ENCODE results near the gene NDUFA13.

NDUFA13 gene

GRCh38 chr19:19507354-19507753, 8.7 kb upstream of the NDUFA13 start:
- no peak for DNase-seq (ENCODE audit: low read depth in 2 of 2)

GRCh38 chr19:19508217-19508616, 7.8 kb upstream of the NDUFA13 start:
- DNase-seq (ENCODE audit: low read depth in 2 of 2), result no peak

DNA sequence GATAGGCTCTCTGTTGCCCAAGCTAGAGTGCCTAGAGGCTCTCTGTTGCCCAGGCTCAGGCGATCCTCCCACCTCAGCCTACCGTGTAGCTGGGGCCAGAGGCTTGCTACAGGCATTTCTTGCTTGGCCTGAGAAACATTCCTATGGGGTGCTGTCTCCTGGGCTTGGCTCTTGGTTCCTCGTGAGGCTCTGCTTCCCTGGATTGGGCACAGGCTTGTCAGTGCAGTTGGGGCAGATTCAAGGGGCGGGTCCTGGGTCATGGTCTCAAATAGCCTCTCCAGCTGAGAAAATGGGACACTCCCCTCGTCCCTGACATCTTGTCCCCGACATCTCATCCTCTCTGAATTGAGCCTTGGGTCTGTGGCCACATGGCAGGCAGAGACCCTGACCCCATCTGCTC, 5.6 kb upstream of the NDUFA13 start:
- DNase-seq (ENCODE audit: low read depth in 2 of 2), result no peak

- no peak for DNase-seq (ENCODE audit: low read depth in 2 of 2)
Observed at GRCh38 chr19:19513682-19514081, 2.3 kb upstream of the NDUFA13 start.

GRCh38 chr19:19514215-19514657, 1.8 kb upstream of the NDUFA13 start:
- no peak for DNase-seq (ENCODE audit: low read depth in 2 of 2)

DNA sequence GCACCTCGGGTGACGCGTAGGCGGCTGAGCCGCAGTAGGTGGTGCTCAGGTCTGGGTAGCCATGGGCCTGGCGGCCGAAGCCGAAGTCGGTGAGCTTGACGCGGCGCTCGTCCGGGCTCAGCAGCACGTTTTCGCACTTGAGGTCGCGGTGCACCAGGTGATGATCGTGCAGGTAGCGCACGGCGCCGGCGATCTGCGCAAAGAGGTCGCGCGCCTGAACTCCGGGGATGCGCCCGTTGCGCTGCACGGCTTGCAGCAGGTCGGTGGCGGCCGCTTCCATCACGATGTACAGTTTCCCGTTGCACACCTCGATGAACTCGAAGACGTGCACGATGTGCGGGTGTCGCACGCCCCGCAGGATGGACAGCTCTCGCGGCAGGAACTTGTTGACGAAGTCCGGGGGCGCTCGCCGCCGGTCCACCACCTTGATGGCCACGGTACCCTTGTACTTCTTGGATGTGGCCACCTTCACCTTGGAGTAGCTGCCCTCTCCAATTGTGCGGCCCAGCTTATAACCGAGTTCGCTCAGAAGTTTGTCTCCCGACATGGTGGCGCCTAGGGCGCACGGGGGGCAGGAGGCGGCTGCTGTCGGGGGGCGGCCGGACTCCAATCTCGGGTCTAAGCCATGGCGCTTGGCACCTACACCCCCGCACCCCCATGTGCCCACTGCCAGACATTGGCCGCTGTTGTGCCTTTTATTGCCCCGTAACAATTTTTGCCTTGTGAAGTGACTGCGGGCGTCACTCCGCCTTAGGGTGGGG, 964 bp upstream of the NDUFA13 start, which contains the start of gene TSSK6:
TSS of gene TSSK6 (minus strand) at position 668 of the 761 bp plus-strand sequence. CDS start at position 547, 121 bp downstream.
- DNase-seq (ENCODE audit: low read depth in 2 of 2), result no peak

- DNase-seq (ENCODE audit: low read depth in 2 of 2), result no peak
Observed at GRCh38 chr19:19517235-19517619, 1.2 kb downstream of the NDUFA13 start.

GRCh38 chr19:19520989-19521388, 5.0 kb downstream of the NDUFA13 start:
- no peak for DNase-seq (ENCODE audit: low read depth in 2 of 2)

DNA sequence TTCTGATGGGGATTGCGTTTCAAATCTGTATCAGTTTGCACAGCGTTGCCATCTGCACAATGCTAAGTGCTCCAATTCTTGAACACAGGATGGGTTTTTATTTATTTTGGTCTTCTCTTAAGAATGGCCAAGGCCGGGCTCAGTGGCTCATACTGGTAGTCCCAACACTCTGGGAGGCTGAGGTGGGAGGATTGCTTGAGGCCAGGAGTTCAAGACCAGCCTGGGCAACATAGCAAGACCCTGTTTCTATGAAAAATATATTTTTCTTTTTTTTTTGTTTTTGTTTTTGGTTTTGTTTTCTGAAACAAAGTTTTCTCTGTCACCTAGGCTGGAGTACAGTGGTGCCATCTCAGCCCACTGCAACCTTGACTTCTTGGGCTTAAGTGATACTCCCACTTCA, 7.2 kb downstream of the NDUFA13 start:
- no peak for DNase-seq (ENCODE audit: low read depth in 2 of 2)

- DNase-seq (ENCODE audit: low read depth in 2 of 2), result no peak
Observed at GRCh38 chr19:19524053-19524452, 8.0 kb downstream of the NDUFA13 start.

DNA sequence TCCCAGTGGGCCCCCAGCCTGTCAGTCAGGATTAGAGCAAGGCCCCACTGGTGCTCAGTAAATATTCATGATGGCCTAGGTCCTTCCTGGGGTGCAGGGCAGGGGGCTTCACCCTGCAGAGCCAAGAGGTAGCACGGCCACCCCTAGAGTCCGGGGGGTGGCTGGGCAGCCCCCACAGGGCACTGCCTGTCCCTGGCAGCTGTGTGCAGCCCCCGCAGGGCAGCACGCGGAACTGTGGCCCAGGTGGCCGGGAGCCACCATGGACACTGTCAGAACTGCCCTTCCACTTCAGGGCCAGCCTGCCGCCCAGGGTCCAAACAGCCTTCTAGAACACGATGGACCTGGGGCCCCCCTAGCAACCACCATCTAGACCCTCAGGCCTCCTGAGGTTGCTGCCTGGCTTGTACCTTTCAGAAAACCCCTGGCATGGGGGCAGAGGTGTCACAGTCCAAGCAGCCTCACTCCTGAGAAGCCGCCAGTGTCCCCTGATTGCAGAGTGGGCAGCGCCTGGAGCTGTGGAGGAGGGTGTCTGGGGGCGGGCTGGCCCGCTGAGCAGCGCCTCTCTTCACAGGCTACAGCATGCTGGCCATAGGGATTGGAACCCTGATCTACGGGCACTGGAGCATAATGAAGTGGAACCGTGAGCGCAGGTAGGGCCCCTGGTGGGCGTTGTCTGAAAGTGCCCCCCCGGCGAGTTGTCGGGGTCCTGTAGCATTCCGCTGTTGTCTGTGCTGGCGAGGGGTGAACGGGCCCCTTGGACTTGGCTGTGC, 9.8 kb downstream of the NDUFA13 start:
- no peak for DNase-seq (ENCODE audit: low read depth in 2 of 2)

DNA sequence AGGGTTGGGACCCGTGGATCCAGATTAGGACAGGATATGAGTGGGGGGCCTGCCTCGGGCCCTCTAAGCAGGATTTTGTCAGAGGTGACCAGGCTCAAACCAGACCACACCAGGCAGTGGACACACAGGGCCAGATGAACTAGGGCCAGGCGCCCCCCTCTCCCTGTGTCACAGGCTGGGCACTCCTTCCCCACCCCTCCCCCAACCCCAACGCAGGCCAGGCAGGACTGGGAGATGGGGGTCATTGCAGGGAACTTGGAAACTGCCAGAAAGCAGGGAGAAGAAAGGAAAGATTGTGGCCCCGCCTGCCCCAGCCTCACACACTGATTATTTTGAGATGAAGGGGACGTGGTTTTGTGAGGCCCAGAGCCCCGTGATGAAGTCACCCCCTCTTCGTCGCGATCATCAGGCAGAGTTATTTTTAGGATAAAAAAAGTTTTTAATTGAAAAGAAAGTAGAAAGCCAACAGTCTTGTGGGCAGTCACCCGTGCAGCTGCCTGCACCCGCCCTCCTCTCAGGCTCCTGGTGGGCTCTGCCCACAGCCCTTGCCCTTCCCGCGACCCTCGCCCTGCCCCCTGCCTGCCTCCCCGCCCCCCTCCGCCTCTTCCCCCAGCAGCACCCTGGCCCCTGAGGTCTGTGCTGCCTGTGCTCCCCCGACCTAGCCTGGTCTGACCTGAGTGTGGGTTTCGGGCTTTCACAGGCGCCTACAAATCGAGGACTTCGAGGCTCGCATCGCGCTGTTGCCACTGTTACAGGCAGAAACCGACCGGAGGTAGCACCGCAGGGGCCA, 10.8 kb downstream of the NDUFA13 start:
- no peak for DNase-seq (ENCODE audit: low read depth in 2 of 2)

GRCh38 chr19:19527371-19527656, 11.3 kb downstream of the NDUFA13 start:
- no peak for DNase-seq (ENCODE audit: low read depth in 2 of 2)

- DNase-seq (ENCODE audit: low read depth in 2 of 2), result no peak
Observed at GRCh38 chr19:19527674-19528625, 11.9 kb downstream of the NDUFA13 start.

DNA sequence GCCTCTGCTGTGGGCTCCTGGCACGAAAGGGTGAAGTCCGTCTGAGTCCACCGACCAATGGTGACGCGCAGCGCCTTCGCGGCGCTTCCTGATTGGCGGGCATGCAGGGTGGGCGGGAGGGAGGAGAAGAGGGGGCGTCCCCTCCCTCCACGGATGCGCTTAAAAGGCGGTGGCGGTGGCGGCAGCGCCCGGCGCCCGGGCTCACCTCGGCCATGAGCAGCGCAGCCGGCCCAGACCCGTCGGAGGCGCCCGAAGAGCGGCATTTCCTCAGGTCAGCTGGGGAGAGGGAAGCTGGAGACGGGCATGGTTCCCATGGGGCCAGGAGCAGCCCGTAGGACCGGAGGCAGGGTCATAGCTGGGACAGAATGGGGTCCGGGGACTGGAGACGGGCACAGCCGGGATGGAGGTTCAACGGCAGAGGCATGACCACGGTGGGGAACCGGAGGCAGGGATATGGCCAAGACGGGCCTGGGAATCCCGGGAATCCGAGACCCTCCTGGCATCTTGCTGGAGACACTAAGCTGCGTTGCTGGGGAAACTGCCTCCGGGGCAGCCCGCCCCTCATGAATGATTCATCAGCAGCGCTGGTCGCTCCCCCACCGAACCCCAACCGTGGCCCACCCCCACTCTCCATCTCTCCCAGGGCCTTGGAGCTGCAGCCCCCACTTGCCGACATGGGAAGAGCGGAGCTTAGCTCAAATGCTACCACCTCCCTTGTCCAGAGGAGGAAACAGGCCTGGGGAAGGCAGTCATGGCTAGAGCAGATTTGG, 12.9 kb downstream of the NDUFA13 start, which contains the start of gene YJEFN3:
TSS of gene YJEFN3 (plus strand) at position 191 of the 770 bp plus-strand sequence. CDS start at position 213, 22 bp downstream.
- DNase-seq (ENCODE audit: low read depth in 2 of 2), result no peak

DNA sequence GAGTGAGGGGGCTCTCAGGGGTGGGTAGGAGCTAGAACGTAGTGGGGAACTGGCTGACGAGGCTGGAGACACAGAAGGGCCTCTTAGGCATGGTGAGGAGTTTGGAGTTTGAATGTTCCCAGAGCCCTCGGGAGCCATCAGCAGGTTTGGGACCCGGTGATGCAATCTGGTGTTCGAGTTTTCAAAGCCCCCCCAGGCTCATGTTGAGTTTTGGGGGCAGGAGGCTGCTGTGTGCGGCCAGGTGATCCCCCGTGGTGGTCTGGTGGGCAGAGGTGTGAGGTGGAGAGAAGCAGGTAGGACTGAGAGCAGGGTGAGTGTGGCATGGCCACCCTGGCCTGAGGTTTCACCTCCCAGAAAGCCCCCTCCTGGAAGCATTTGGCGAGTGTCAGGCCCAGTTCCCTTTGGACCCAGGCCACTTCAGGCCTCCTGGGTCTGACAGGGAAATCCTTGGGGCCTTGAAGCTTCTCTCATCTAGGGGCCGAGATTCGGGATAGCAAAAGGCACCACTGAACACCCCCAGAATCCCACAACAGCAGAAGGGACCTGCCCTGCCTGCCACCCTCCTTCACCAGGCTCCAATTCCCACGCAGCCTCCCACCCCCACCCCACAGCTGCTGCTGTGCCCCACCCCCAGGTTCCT, 13.9 kb downstream of the NDUFA13 start:
- DNase-seq (ENCODE audit: low read depth in 2 of 2), result no peak

DNA sequence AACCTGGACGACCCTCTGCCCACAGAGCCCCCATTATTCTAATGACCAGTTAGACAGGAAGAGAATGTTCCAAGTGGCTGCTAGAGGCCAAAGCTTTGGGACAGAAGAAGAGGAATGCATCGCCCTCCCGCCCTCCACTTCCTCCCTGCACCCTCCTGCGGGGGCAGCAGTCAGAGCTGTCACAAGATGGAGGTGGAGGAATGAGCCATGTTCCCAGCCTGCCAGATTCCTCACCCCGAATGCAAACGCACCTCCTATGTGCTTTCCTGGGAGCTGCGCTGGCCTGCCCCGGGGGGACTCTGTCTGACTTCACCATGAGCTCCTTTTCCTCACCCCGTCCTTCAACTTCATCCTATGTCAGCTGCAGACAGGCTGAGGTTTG, 14.4 kb downstream of the NDUFA13 start:
- no peak for DNase-seq (ENCODE audit: low read depth in 2 of 2)

- DNase-seq (ENCODE audit: low read depth in 2 of 2), result no peak
Observed at GRCh38 chr19:19530889-19531288, 14.9 kb downstream of the NDUFA13 start.

DNA sequence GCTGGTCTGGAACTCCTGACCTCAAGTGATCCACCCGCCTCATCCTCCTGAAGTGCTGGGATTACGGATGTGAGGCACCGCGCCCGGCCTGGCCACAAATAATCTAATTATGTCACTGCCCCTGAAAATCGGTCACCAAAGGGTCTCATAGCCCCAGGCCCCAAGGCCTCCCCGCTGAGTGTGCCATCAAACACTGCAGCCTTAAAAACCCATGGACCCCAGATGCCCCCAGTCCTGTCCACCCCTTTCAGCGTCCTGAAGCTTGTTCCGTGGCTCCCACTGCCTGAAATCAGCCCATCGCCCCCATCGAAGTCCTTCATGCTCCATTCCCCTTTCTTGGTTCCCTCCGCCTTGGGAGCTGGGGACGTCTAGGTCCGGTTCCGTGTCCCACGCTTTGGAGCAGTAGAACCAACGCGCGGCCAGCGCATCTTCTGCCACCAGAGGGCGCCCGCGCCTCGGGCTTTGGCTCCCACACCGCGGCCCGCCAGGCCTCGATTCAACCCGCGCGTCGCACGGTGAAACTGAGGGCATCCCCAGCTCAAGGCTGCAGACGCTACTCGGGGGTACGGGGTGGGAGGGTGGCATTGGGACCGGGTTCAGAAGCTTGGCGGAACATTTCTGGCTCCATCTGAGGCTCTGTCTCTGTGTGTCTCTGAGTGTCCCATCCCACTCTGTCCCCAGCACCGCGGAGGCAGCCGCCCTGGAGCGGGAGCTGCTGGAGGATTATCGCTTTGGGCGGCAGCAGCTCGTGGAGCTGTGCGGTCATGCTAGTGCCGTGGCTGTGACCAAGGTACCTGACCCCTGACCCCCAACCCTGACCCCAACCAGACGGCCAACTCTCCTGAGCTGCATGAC, 16.2 kb downstream of the NDUFA13 start:
- peak; percentile 81 to 82 for DNase-seq (ENCODE audit: low read depth in 2 of 2)

Data from stimulated activated CD8-positive, alpha-beta memory T cell treated with anti-CD3 and anti-CD28 coated beads, Interleukin-2, amount 100 ng/mL, for 48 hours (primary cell).